ENCODE results near the gene RCL1. TPM values are rescaled to one million over a fixed set of nuclear protein-coding genes. Genes with fewer than 3 reads are reported as not detected.

The RCL1 gene
- total RNA-seq, 1 donor from 2014 or later = 26.0 TPM

DNA sequence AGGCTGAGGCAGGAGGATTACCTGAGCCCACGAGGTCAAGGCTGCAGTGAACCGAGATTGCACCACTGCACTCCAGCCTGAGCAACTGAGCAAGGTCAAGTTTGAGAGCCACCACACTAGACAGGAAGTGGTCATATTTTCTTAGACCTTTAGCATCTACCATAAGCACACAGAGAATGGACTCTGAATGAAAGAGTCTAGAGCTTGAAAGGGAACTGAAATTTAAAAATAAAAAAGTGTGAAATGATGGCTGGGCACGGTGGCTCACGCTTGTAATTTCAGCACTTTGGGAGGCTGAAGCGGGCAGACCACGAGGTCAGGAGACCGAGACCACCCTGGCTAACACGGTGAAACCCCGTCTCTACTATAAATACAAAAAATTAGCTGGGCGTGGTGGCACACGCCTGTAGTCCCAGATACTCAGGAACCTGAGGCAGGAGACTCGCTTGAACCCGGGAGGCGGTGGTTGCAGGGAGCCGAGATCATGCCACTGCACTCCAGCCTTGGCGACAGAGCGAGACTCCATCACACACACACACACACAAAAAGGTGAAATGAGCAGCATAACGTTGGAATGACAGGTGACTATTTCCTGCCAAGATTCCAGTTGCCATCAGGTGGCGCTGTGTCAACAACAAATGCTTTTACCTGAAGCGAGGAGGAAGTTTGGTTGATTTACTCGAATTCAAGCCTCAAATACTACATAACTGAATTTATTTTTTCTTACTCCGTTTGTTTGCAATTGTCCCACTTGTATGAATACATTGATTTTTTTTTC lies 30.4 kb upstream of the RCL1 start:
- Mint-ChIP-seq H3K4me1 (peaks cover 24% of the 10 kb centered on the region), H3K27me3 (no peaks in the 10 kb centered on the region), H3K36me3 (ENCODE audit: low read depth) (no peaks in the 10 kb centered on the region), H3K9me3 (no peaks in the 10 kb centered on the region), H3K27ac (peak overlapping the region; percentile 54), H3K4me3 (peak overlapping the region; percentile 72)
- ATAC-seq (ENCODE audit: low read depth) (peak; percentile 70), DNase-seq (peak; percentile 61)
- POLR2A ChIA-PET = interaction anchor here (0.7 to 2.4 kb wide), 4 partner anchors 223 to 677 kb away, joined by 3 to 12 read pairs (median 6); partner anchors contain the start of genes JAK2 and PLGRKT
- TF ChIP-seq, protein P1, sequence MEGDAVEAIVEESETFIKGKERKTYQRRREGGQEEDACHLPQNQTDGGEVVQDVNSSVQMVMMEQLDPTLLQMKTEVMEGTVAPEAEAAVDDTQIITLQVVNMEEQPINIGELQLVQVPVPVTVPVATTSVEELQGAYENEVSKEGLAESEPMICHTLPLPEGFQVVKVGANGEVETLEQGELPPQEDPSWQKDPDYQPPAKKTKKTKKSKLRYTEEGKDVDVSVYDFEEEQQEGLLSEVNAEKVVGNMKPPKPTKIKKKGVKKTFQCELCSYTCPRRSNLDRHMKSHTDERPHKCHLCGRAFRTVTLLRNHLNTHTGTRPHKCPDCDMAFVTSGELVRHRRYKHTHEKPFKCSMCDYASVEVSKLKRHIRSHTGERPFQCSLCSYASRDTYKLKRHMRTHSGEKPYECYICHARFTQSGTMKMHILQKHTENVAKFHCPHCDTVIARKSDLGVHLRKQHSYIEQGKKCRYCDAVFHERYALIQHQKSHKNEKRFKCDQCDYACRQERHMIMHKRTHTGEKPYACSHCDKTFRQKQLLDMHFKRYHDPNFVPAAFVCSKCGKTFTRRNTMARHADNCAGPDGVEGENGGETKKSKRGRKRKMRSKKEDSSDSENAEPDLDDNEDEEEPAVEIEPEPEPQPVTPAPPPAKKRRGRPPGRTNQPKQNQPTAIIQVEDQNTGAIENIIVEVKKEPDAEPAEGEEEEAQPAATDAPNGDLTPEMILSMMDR (IDR thresholded peaks at IDR 0.05) = no peak
- CTCF ChIA-PET = interaction anchor here (0.6 to 5.6 kb wide), 20 partner anchors 11 to 1292 kb away, joined by 3 to 54 read pairs (median 4); partner anchors contain the start of genes CD274, PLGRKT and RCL1
- intact Hi-C loops (cut with micrococcal nuclease) = loop anchor here (1.0 to 10.0 kb wide), 13 partner anchors 21 to 1293 kb away; partner anchors contain the start of genes AK3 and ERMP1

DNA sequence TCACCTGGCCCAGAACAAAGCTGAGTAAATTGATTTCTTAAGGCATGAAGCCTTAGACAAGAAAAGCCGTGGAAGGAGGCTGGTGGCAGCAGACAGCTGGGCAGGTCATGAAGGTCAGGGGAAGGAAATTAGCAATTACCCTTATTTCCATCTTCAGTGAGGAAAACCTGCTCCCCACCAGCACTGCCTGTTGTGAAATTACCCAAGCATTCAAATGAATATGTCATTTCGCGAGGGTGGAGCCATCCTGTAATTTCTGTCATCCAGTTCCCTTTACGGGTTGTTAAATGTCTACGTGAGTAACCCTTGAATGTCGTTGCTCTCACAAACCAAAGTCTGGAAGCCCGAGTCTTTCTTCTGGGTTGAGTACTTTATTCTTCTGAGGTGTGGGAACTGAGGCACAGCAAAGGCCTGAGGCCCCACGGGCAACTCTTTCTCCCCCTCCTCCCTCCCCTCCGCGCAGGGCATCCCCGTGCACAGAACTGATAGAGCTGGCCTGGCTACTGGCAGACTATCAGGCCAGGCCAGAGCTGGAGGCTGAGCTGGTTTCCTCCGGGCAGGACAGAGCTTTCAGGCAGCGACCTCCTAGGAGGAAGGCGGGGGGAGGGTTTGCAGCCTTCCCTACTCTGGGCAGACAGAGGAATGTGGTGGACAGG lies 29.7 kb upstream of the RCL1 start:
- ATAC-seq (ENCODE audit: low read depth) (peak; percentile 38), DNase-seq (no peak)
- ChIA-PET CTCF (interaction anchor here (0.6 to 5.6 kb wide), 14 partner anchors 30 to 1291 kb away, joined by 3 to 54 read pairs (median 4); partner anchors contain the start of gene RCL1), POLR2A (interaction anchor here (1.2 to 2.4 kb wide), 3 partner anchors 223 to 676 kb away, joined by 4 to 12 read pairs (median 7); partner anchors contain the start of gene JAK2)
- intact Hi-C loops (cut with micrococcal nuclease) = loop anchor here (1.0 to 10.0 kb wide), 14 partner anchors 22 to 1292 kb away; partner anchors contain the start of genes AK3, ERMP1 and RCL1
- H3K36me3 Mint-ChIP-seq (ENCODE audit: low read depth) = no peaks in the 10 kb centered on the region
- H3K27ac Mint-ChIP-seq = peak overlapping the region; percentile 54
- H3K4me3 Mint-ChIP-seq = peak overlapping the region; percentile 72
- H3K27me3 Mint-ChIP-seq = no peaks in the 10 kb centered on the region
- H3K4me1 Mint-ChIP-seq = peaks cover 24% of the 10 kb centered on the region
- TF ChIP-seq, protein P1 (IDR thresholded peaks at IDR 0.05) = no peak
- no peaks in the 10 kb centered on the region for H3K9me3 Mint-ChIP-seq

DNA sequence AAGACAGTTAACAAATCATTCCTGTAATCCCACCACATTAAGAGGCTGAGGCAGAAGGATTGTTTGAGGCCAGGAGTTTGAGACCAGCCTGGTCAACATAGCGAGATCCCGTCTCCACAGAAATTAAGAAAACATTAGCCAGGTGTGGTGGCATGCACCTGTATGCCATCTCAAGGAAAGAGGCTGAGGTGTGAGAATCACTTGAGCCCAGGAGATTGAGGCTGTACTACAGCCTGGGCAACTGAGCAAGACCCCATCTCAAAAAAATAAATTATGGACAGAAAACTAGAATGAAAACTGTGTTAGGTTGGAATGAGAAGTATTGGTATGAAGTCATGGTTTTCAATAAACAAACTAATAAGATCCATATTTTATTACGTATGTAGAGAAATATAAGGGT lies 28.7 kb upstream of the RCL1 start:
- CTCF ChIA-PET = interaction anchor here (0.6 to 5.6 kb wide), 6 partner anchors 33 to 662 kb away, joined by 3 to 54 read pairs (median 6); no protein-coding TSS in a partner anchor
- no peak for ATAC-seq (ENCODE audit: low read depth)

DNA sequence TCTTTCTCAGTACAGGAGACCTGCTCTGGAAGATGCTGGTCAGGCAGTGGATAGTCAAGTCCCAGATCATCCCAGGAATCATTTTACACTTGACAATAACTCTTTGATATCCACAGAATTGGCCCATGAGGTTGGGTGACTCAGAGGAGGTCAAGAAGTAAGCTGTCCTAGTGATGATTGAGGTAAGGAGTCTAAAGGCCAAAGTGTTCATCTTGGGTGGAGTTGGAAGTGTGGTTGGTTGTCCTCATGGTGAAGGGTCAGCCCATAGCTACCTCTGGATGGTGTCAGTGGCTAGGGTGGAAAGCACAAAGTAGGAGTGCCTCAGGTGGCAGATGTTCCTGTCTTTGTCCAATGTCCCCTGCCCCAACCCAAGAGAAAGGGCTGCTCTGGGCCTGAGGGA lies 24.1 kb upstream of the RCL1 start:
- Mint-ChIP-seq H3K4me3 (no peak overlapping the region), H3K27me3 (no peaks in the 10 kb centered on the region), H3K9me3 (peaks cover 3% of the 10 kb centered on the region), H3K27ac (no peak overlapping the region), H3K4me1 (peaks cover 2% of the 10 kb centered on the region), H3K36me3 (ENCODE audit: low read depth) (no peaks in the 10 kb centered on the region)
- ATAC-seq (ENCODE audit: low read depth) (no peak), DNase-seq (no peak)
- ChIA-PET CTCF (no interaction called here), POLR2A (no interaction called here)
- TF ChIP-seq, protein P1 (IDR thresholded peaks at IDR 0.05) = no peak
- intact Hi-C loops (cut with micrococcal nuclease) = loop anchor here (10.0 kb wide), 1 partner anchor 1286 kb away; no protein-coding TSS in a partner anchor

More for the DNA sequence above, 28.7 kb upstream of the RCL1 start:
- DNase-seq = no peak
- H3K27ac Mint-ChIP-seq = no peak overlapping the region
- no peak overlapping the region for H3K4me3 Mint-ChIP-seq
- H3K9me3 Mint-ChIP-seq = no peaks in the 10 kb centered on the region
- H3K4me1 Mint-ChIP-seq = peaks cover 24% of the 10 kb centered on the region
- H3K36me3 Mint-ChIP-seq (ENCODE audit: low read depth) = no peaks in the 10 kb centered on the region
- intact Hi-C loops (cut with micrococcal nuclease) = loop anchor here (5.0 to 10.0 kb wide), 4 partner anchors 288 to 1291 kb away; partner anchors contain the start of gene ERMP1
- POLR2A ChIA-PET = interaction anchor here (2.2 to 2.4 kb wide), 2 partner anchors 222 to 224 kb away, joined by 7 to 12 read pairs; partner anchors contain the start of gene JAK2
- TF ChIP-seq, protein P1 (IDR thresholded peaks at IDR 0.05) = no peak
- no peaks in the 10 kb centered on the region for H3K27me3 Mint-ChIP-seq

All from activated B cell treated with CpG ODN at 0.5 μM for 24 hours (primary cell).